Measurements from ENCODE around the gene SYNRG.
A peak's percentile ranks its signal among the peaks of the same experiment; 100 is the strongest.
"Not testable (repeated sequence)": the region's sequence is repeated elsewhere in the genome, so short reads cannot be mapped to it uniquely, and the experiment has no call there.

Gene SYNRG

GRCh38 chr17:37609170-37610040, at the start of gene SYNRG:
Gene SYNRG, minus strand, starts transcription at chr17:37609418. Its CDS starts 63 bp downstream, at chr17:37609355.
- DNase-seq = peak; percentile 94

- no peak for DNase-seq
Observed at GRCh38 chr17:37657202-37657601, 48.0 kb upstream of the SYNRG start.

DNA sequence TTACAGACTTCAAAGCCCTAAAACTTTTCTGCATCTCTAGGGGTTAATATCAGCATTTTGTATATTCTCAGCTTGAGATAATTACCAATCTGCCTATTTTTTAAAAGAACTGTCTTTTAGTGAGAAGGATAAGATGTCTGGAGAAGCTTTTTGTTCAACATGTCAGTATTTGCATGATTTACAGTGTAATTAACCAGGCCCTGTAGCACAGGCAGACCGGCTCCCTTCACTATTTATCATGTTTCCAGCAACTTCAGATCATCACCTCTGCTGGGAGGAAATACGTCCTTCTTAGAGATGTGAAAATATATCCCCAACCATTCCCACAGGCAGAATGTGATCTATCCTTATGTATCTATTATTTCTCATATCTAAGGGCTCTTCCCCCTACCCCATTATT, 42.6 kb upstream of the SYNRG start:
- DNase-seq = no peak

GRCh38 chr17:37650419-37651003, 41.3 kb upstream of the SYNRG start:
- DNase-seq = no peak

- DNase-seq = no peak
Observed at GRCh38 chr17:37648555-37648954, 39.3 kb upstream of the SYNRG start.

DNA sequence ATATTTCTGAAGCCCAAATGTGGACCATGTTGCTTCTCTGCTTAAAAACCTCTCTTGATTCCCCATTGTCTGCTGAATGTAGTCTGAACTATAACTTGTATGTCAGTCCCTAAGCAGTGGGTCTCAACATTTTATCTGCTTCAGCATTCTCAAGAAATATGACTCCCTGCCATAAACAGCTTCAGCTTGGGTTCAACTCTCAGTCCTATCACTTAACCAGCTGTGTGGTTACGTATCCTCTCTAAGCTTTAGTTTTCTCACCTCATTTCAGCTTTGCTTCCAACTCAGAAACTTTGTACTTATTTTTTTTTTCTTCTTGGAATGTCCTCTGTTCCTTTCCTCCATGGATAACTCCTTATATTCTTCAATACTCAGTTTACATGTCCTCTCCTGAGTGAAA, 38.6 kb upstream of the SYNRG start:
- DNase-seq = no peak

DNA sequence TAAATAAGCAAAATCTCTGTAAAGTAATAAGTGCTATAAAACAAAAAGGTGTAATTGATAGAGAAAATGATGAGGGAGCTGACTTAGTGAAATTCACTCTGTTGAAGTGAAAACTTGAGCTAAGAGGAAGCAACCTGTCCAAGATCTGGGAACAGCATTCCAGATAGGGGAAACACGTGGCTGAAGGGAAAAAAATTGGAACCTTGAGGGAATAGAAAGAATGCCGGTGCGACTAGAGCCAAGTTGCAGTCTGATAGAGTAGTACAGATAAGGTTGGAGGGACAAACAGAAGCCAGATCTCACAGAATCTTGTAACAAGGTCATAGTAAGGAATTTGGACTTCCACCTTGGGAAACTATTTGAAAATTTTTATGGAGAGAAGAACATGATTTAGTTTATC, 34.7 kb upstream of the SYNRG start:
- DNase-seq = no peak

DNA sequence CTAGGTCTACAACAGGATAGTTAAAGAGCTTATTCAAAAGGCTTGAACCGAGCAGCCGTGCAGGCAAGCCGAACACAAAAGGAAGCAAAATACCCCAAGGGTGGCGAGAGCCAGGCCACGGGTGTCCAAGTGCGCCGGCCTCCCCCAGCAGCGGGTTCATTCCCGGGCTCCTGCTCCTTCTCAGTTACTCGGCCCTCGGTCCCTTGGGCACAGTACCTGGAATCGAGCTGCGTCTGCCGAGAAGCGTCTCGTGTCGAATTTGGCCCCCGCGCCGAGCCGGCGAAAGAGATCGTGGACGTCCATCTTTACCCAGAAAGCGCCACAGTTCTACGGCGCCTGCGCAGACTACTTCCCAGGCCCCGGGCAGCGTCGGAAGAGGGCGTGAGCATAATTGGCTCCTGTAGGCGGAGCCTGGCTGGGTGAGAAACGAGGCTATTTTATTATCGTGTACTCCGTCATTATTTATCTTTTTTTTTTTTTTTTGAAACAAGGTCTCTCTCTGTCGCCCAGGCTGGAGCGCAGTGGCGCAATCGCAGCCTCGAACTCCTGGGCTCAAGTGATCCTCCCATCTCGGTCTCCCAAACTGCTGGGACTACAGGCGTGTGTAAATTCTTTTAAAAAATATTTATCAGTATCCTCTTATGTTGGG, 34.0 kb upstream of the SYNRG start, which contains the start of gene DDX52:
DDX52 (minus strand) TSS at position 329 of the 649 bp plus-strand sequence; CDS start at position 303, 26 bp downstream.
- peak; percentile 90 for DNase-seq

GRCh38 chr17:37642681-37643080, 33.5 kb upstream of the SYNRG start:
- DNase-seq = no peak

- no peak for DNase-seq
Observed at GRCh38 chr17:37640015-37640414, 30.8 kb upstream of the SYNRG start.

- no peak for DNase-seq
Observed at GRCh38 chr17:37637956-37638355, 28.7 kb upstream of the SYNRG start.

GRCh38 chr17:37616430-37616829, 7.2 kb upstream of the SYNRG start:
- DNase-seq = not testable (repeated sequence)

- no peak for DNase-seq
Observed at GRCh38 chr17:37614823-37615222, 5.6 kb upstream of the SYNRG start.

- DNase-seq = no peak
Observed at GRCh38 chr17:37614391-37614790, 5.2 kb upstream of the SYNRG start.

- no peak for DNase-seq
Observed at GRCh38 chr17:37610971-37611370, 1.8 kb upstream of the SYNRG start.

DNA sequence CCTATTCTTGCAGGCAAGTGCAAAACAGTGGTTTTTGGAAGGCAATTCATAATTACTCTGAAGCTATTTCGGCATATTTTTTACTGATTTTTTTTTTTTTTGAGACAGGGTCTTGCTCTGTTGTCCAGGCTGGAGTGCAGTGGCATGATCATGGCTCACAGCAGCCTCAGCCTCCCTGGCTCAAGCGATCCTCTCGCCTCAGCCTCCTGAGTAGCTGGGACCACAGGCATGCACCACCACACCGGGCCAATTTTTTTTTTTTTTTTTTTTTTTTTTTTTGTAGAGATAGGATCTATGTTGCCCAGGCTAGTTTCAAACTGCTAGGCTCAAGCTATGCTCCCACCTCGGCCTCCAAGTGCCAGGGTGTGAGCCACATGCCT, 813 bp upstream of the SYNRG start:
- DNase-seq = not testable (repeated sequence)

GRCh38 chr17:37608351-37609169, 658 bp downstream of the SYNRG start:
- DNase-seq = no peak

DNA sequence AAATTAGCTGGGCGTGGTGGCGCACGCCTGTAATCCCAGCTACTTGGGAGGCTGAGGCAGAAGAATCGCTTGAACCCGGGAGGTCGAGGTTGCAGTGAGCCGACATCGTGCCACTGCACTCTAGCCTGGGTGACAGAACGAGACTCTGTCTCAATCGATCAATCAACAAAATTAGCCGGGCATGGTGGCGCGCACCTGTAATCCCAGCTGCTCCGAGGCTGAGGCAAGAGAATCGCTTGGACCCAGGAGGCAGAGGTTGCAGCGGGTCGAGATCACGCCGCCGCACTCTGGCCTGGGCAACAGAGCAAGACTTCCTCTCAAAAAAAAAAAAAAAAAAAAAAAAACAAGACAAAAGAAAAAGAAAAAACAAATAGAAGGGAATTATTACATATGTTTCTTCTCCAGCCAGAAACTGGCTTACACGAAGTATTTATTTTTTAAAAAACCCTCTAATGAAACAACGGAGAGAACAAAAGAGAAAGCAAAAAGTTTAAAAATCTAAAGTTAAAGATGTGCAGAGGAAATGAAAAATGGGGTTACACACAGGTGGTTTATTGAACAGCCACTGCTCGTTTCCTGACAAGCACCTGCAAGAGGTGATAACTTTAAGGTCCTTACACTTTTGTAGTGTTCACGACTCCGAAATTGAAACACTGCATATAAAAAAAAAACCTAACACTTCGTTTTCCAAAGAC, 1.4 kb downstream of the SYNRG start:
- peak; percentile 50 for DNase-seq

- peak; percentile 45 for DNase-seq
Observed at GRCh38 chr17:37605813-37606505, 3.3 kb downstream of the SYNRG start.

DNA sequence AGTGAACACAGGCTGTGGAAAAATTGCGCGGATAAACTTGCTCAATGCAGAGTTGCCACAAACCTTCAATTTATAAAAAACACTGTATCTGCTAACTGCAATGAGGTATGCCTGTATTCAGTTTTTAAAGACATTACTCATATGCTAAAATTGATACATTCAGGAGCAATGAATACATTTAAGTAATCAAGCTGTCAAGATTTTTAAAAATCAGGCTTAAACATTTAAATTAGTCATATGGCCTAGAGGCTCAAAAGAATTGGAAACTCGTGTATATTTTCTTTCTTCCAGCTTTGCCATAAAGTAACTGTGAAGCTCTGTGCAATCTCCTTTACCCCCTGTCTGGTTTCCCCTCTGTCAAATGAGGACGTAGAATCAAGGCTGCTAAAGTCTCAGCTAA, 4.1 kb downstream of the SYNRG start:
- no peak for DNase-seq

GRCh38 chr17:37604556-37604955, 4.7 kb downstream of the SYNRG start:
- DNase-seq = no peak

DNA sequence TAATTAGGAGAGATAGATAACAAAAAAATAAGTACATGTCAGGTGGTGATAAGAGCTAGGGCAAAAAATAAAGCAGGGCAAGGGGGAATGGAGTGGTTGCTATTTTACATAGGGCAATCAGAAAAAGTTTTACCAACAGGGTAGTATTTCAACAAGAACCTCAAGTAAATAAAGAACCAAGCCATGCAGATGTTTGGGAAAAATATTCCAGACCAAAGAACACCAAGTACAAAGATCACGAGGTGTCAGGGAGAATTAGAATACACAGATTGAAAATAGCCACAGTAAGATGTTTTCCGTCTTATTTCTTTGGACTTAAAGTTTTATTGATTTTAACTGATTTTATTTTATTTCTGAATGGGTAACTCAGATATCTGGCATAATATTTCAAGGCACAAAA, 11.1 kb downstream of the SYNRG start:
- no peak for DNase-seq

Data from stimulated activated CD8-positive, alpha-beta memory T cell treated with anti-CD3 and anti-CD28 coated beads, Interleukin-4, amount 100 ng/mL, for 48 hours (primary cell).